A549 (cell line): ENCODE results near the gene LRRC4C. TPM values are rescaled to one million over a fixed set of nuclear protein-coding genes. Genes with fewer than 3 reads are reported as not detected.

Experiments
- ATAC-seq, 2 experiments: fragments of 200-7000 bp in 1 of 2; fragments of >200 bp in 1 of 2; cut with Nextera tagmentation in 1 of 2; cut with Tn5 transposase in 1 of 2; 3 replicates each; pipeline versions ENCODE4 v1.8.0 to v1.9.1; 2018 to 2020; ENCODE audit warnings: mild to moderate bottlenecking in 1 of 2, moderate library complexity in 1 of 2
- CTCF ChIA-PET: fragments of 300-600 bp; sonication (Branson Sonifier 250); formaldehyde crosslinking; extraction: SDS; loops from one replicate; lab custom pipeline; 2021; ENCODE audit warnings: antibody characterized with exemption, inconsistent platforms; lab: Yijun Ruan, JAX
- POLR2A ChIA-PET: fragments of 350-600 bp; formaldehyde crosslinking; extraction: SDS; loops from one replicate; lab custom pipeline; 2021; ENCODE audit warnings: antibody characterized with exemption, inconsistent platforms; lab: Yijun Ruan, JAX
- DNase-seq, 2 experiments: peaks; one replicate each; pipeline versions ENCODE4 v3.0.0 to v3.0.0-alpha.2; 2011 to 2016; ENCODE audit warnings: low read depth in 1 of 2, low spot score in 1 of 2
- FAIRE-seq: peaks from 2 replicates; lab custom pipeline; 2011; peaks lifted over from hg19 to GRCh38; lab: Jason Lieb, UNC
- H3K27ac ChIP-seq, 2 experiments: fragments of >200 bp; sonication (Bioruptor Twin); formaldehyde crosslinking; 3 replicates each; pipeline ENCODE4 v1.5.1; 2016 to 2017
- H3K4me1 ChIP-seq: fragments of >200 bp; sonication (Bioruptor Twin); formaldehyde crosslinking; 3 replicates; pipeline ENCODE4 v1.6.1; 2016
- H3K4me2 ChIP-seq: fragments of >200 bp; sonication (Bioruptor Twin); formaldehyde crosslinking; 3 replicates; pipeline ENCODE4 v1.6.1; 2016
- H3K4me3 ChIP-seq: fragments of >200 bp; sonication (Bioruptor Twin); formaldehyde crosslinking; 3 replicates; pipeline ENCODE4 v1.5.1; 2016
- H3K9me3 ChIP-seq: fragments of >200 bp; sonication (Bioruptor Twin); formaldehyde crosslinking; 3 replicates; pipeline ENCODE4 v1.6.1; 2016
- CHD2 ChIP-seq: fragments of 150-350 bp; IDR thresholded peaks from 2 replicates; pipeline ENCODE4 v1.6.1; 2014; ENCODE audit warnings: low read length; ENCODE audit not compliant: partially characterized antibody
- EHF ChIP-seq: fragments of 250-450 bp; sonication (Bioruptor Pico); IDR thresholded peaks from 2 replicates; pipeline ENCODE4 v1.5.0; 2020; ENCODE audit warnings: mild to moderate bottlenecking
- EHMT2 ChIP-seq: fragments of 200-600 bp; sonication (generic); IDR thresholded peaks from 2 replicates; pipeline ENCODE4 v1.6.1; 2016; ENCODE audit warnings: antibody characterized with exemption, low read depth, mild to moderate bottlenecking, moderate library complexity
- EP300 ChIP-seq, 2 experiments: fragments of >200 bp; sonication (Bioruptor Twin); formaldehyde crosslinking; IDR thresholded peaks; 2 replicates in 1 of 2; 3 replicates in 1 of 2; pipeline ENCODE4 v1.6.1; 2016 to 2017
- FOSB ChIP-seq: fragments of 250-450 bp; sonication (Bioruptor Pico); IDR thresholded peaks from 2 replicates; pipeline ENCODE4 v1.5.0; 2020; ENCODE audit warnings: mild to moderate bottlenecking, moderate library complexity
- HOXA7 ChIP-seq: fragments of 250-450 bp; sonication (Bioruptor Pico); IDR thresholded peaks from 2 replicates; pipeline ENCODE4 v1.5.0; 2020; ENCODE audit warnings: mild to moderate bottlenecking, moderate library complexity
- JUN ChIP-seq, 2 experiments: fragments of >200 bp; sonication (Bioruptor Twin); formaldehyde crosslinking; IDR thresholded peaks; 2 replicates in 1 of 2; 3 replicates in 1 of 2; pipeline ENCODE4 v1.6.1; 2016 to 2017
- KDM1A ChIP-seq: fragments of 200-600 bp; sonication (generic); IDR thresholded peaks from 2 replicates; pipeline ENCODE4 v1.6.1; 2016; ENCODE audit warnings: low read depth, mild to moderate bottlenecking
- MAFK ChIP-seq: fragments of 450-650 bp; IDR thresholded peaks from 2 replicates; pipeline ENCODE4 v1.6.1; 2014; ENCODE audit not compliant: partially characterized antibody
- NFE2L2 ChIP-seq: fragments of 150-350 bp; conservative IDR thresholded peaks from 2 replicates; pipeline ENCODE4 v1.6.1; 2014; ENCODE audit warnings: low read length
- NPAS2 ChIP-seq: fragments of 250-450 bp; sonication (Bioruptor Pico); IDR thresholded peaks from 2 replicates; pipeline ENCODE4 v1.8.0; 2022; ENCODE audit warnings: mild to moderate bottlenecking, moderate library complexity, borderline replicate concordance
- POLR2AphosphoS2 ChIP-seq: conservative IDR thresholded peaks from 2 replicates; pipeline ENCODE4 v1.6.1; 2012; ENCODE audit warnings: low read length, improper control_type of control experiment, inconsistent platforms
- RARB ChIP-seq: fragments of 250-450 bp; sonication (Bioruptor Pico); IDR thresholded peaks from 2 replicates; pipeline ENCODE4 v1.8.0; 2021; ENCODE audit warnings: mild to moderate bottlenecking, moderate library complexity
- WGBS: methylation state at CpG from one replicate; pipeline ENCODE4 v1.1.6; 2017; ENCODE audit errors: missing lambda C conversion rate; 5-methylcytosine and 5-hydroxymethylcytosine counted together
- polyA plus RNA-seq, 4 experiments: library from polyadenylated mRNA; depleted of rRNA in 3 of 4; stranded (reverse); fragments of >200 nt; fragmentation: RNase III in 1 of 4; extraction: RNeasy Plus Mini Kit Qiagen cat#74134 plus additional on column Dnase treatment in 1 of 4; gene quantifications; 2 replicates in 3 of 4; 3 replicates in 1 of 4; pipeline ENCODE4 v1.2.3, GENCODE V29; 2011 to 2017
- TF ChIP-seq, protein P1 (sequence below): fragments of 450-650 bp; IDR thresholded peaks from 2 replicates; pipeline ENCODE4 v1.6.1; 2014; ENCODE audit warnings: antibody characterized with exemption
- TF ChIP-seq, protein P2 (sequence below): fragments of 250-450 bp; sonication (Bioruptor Pico); IDR thresholded peaks from 2 replicates; pipeline ENCODE4 v1.5.0; 2020; ENCODE audit warnings: low read depth, mild to moderate bottlenecking, moderate library complexity
- TF ChIP-seq, protein P3 (sequence below): IDR thresholded peaks from 2 replicates; pipeline ENCODE4 v1.6.1; 2012
- TF ChIP-seq, protein P4 (sequence below): fragments of 250-450 bp; sonication (Bioruptor Pico); IDR thresholded peaks from 2 replicates; pipeline ENCODE4 v1.5.0; 2021; ENCODE audit warnings: mild to moderate bottlenecking, moderate library complexity, borderline replicate concordance
- TF ChIP-seq, protein P5 (sequence below): fragments of >200 bp; sonication (Bioruptor Twin); formaldehyde crosslinking; IDR thresholded peaks from 3 replicates; pipeline ENCODE4 v1.5.1; 2016
- TF ChIP-seq, protein P6 (sequence below): fragments of 200-600 bp; sonication (generic); IDR thresholded peaks from 2 replicates; pipeline ENCODE4 v1.6.1; 2016; ENCODE audit warnings: antibody characterized with exemption, mild to moderate bottlenecking, moderate library complexity

The LRRC4C gene
- polyA plus RNA-seq, 2 of the 4 experiments (the other 2 are of a cell fraction): not detected

DNA sequence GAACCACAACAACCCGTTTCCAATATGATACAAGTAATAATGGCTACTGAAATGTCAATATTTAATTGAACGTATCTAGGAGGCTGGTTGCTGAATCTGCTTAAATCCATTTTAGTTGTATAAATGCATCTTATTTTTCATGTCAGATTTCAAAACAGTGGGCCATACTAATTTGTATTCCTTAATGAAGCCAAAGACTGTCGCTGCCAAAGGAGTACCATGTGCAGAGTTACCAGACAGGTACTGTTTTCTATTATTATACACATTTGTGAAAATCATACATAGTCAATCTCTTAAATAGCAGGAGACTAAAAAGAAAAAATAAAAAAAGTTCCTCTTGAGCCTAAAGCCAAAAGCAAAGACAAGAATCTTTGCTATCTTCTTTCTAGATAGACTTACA, 632.3 kb downstream of the LRRC4C start:
- ChIA-PET POLR2A (no interaction called here), CTCF (no interaction called here)
- no peak for TF ChIP-seq EHF (CRISPR knock-in tag)
- Histone ChIP-seq H3K4me2 (no peak overlapping the region), H3K4me3 (no peak overlapping the region), H3K9me3 (no peaks in the 10 kb centered on the region), H3K27ac (no peak overlapping the region), H3K4me1 (no peaks in the 10 kb centered on the region)
- no peak for DNase-seq
- FAIRE-seq: no peak
- ATAC-seq: no peak
- WGBS: 5% methylated on average over 3 of the region's 3 CpGs

DNA sequence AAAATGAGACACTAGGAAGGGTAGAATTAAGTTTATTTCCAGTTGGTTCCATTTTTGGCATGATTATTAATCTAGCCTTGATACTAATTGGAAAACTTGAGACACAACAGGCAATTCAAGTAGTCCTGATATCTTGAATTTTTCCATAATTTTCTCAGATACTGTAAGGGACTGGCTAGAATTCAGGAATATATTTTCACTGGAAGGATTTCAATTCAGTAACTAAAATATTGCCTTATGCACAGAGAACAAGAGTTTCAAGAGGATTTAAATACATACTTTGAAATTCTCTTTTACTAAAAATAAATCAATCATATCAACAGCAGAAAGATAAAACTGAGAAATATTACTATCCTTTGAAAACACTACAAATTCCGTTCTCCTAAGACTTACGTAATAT, 632.9 kb downstream of the LRRC4C start:
- Histone ChIP-seq H3K9me3 (no peaks in the 10 kb centered on the region), H3K27ac (no peak overlapping the region), H3K4me2 (no peak overlapping the region)
- no peak for ATAC-seq
- CTCF ChIA-PET: no interaction called here
- TF ChIP-seq EP300 (IDR thresholded peaks at IDR 0.05) (no peak), HOXA7 (CRISPR knock-in tag) (no peak), CHD2 (no peak)
- TF ChIP-seq, all 56 proteins: peak for 0
- Histone ChIP-seq H3K4me3 (no peak overlapping the region), H3K4me1 (no peaks in the 10 kb centered on the region)
- WGBS: 55% methylated on average over 2 of the region's 2 CpGs
- no peak for DNase-seq
- POLR2A ChIA-PET: no interaction called here
- FAIRE-seq: no peak

DNA sequence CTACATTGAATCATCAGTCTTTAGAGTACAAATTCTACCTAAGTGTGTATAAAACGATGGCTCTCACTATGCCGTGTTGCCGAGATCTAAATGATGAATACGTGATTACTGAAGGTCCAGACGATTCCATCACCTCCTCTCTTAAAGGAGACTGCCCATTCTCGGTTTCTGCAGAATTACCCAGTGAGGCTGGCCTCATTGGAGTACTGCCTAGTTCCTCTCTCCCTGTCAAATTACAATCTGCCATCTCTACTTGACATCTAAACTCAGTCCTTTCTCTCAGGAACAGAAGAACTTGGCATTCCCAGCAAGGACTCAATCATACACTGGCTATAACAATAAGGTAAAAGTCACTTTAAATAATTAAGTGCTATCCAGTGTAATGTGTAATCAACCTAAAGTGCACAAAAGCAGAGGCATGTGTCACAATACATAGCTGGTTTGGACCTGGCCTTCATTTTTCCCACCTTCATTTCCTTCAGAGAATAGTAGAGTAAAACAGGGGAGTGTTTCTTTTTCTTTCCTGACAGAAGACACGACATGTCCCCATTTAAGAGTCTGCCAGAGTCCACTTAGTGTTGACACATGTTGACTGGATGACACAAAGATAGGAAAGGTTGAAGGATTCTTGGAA, 634.1 kb downstream of the LRRC4C start:
- FAIRE-seq (no peak), DNase-seq (no peak), ATAC-seq (no peak)
- POLR2A ChIA-PET: no interaction called here
- 4% methylated on average over 7 of the region's 7 CpGs for whole genome bisulfite sequencing
- no peak overlapping the region for H3K4me2 ChIP-seq
- no peak overlapping the region for H3K4me3 ChIP-seq
- H3K9me3 ChIP-seq: no peaks in the 10 kb centered on the region
- CTCF ChIA-PET: no interaction called here
- H3K4me1 ChIP-seq: no peaks in the 10 kb centered on the region
- no peak overlapping the region for H3K27ac ChIP-seq
- no peak for TF ChIP-seq NFE2L2
- no peak for TF ChIP-seq KDM1A
- TF ChIP-seq FOSB (CRISPR knock-in tag): no peak
- TF ChIP-seq, protein P1, sequence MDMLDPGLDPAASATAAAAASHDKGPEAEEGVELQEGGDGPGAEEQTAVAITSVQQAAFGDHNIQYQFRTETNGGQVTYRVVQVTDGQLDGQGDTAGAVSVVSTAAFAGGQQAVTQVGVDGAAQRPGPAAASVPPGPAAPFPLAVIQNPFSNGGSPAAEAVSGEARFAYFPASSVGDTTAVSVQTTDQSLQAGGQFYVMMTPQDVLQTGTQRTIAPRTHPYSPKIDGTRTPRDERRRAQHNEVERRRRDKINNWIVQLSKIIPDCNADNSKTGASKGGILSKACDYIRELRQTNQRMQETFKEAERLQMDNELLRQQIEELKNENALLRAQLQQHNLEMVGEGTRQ: no peak
- TF ChIP-seq NPAS2 (CRISPR knock-in tag): no peak
- TF ChIP-seq, protein P2, sequence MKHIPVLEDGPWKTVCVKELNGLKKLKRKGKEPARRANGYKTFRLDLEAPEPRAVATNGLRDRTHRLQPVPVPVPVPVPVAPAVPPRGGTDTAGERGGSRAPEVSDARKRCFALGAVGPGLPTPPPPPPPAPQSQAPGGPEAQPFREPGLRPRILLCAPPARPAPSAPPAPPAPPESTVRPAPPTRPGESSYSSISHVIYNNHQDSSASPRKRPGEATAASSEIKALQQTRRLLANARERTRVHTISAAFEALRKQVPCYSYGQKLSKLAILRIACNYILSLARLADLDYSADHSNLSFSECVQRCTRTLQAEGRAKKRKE (CRISPR knock-in tag): no peak
- TF ChIP-seq EHF (CRISPR knock-in tag): no peak
- no peak for TF ChIP-seq POLR2AphosphoS2
- no peak for TF ChIP-seq CHD2
- TF ChIP-seq JUN (IDR thresholded peaks at IDR 0.05): no peak

DNA sequence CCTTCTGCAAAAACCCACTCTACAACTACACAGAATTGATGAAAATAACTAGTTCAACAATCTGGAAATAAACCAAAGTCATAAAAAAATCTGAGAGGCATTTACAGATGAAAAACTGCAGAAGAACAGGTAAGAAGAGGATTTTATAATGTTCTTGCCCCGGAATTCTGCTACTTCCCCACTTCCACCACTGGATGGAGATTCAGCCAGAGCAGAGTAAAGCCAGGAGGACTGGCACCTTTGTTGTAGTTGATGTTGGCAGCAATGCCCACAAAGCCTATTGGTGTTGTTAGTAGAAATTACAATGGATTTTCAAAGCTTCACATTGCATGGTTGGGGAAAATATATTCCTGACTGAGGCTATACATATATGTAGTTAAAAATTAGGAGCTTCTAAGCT, 640.2 kb downstream of the LRRC4C start:
- ChIA-PET POLR2A (no interaction called here), CTCF (no interaction called here)
- no peak for FAIRE-seq
- Histone ChIP-seq H3K4me3 (no peak overlapping the region), H3K4me2 (no peak overlapping the region), H3K27ac (no peak overlapping the region), H3K4me1 (no peaks in the 10 kb centered on the region), H3K9me3 (no peaks in the 10 kb centered on the region)
- DNase-seq: no peak
- 0% methylated on average over 1 of the region's 1 CpG for WGBS
- no peak for ATAC-seq
- TF ChIP-seq, protein P3, sequence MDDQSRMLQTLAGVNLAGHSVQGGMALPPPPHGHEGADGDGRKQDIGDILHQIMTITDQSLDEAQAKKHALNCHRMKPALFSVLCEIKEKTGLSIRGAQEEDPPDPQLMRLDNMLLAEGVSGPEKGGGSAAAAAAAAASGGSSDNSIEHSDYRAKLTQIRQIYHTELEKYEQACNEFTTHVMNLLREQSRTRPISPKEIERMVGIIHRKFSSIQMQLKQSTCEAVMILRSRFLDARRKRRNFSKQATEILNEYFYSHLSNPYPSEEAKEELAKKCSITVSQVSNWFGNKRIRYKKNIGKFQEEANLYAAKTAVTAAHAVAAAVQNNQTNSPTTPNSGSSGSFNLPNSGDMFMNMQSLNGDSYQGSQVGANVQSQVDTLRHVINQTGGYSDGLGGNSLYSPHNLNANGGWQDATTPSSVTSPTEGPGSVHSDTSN: no peak
- TF ChIP-seq, protein P4, sequence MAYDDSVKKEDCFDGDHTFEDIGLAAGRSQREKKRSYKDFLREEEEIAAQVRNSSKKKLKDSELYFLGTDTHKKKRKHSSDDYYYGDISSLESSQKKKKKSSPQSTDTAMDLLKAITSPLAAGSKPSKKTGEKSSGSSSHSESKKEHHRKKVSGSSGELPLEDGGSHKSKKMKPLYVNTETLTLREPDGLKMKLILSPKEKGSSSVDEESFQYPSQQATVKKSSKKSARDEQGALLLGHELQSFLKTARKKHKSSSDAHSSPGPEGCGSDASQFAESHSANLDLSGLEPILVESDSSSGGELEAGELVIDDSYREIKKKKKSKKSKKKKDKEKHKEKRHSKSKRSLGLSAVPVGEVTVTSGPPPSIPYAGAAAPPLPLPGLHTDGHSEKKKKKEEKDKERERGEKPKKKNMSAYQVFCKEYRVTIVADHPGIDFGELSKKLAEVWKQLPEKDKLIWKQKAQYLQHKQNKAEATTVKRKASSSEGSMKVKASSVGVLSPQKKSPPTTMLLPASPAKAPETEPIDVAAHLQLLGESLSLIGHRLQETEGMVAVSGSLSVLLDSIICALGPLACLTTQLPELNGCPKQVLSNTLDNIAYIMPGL (CRISPR knock-in tag): no peak
- TF ChIP-seq, protein P5, sequence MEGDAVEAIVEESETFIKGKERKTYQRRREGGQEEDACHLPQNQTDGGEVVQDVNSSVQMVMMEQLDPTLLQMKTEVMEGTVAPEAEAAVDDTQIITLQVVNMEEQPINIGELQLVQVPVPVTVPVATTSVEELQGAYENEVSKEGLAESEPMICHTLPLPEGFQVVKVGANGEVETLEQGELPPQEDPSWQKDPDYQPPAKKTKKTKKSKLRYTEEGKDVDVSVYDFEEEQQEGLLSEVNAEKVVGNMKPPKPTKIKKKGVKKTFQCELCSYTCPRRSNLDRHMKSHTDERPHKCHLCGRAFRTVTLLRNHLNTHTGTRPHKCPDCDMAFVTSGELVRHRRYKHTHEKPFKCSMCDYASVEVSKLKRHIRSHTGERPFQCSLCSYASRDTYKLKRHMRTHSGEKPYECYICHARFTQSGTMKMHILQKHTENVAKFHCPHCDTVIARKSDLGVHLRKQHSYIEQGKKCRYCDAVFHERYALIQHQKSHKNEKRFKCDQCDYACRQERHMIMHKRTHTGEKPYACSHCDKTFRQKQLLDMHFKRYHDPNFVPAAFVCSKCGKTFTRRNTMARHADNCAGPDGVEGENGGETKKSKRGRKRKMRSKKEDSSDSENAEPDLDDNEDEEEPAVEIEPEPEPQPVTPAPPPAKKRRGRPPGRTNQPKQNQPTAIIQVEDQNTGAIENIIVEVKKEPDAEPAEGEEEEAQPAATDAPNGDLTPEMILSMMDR: no peak
- no peak for TF ChIP-seq EHMT2
- TF ChIP-seq, protein P6, sequence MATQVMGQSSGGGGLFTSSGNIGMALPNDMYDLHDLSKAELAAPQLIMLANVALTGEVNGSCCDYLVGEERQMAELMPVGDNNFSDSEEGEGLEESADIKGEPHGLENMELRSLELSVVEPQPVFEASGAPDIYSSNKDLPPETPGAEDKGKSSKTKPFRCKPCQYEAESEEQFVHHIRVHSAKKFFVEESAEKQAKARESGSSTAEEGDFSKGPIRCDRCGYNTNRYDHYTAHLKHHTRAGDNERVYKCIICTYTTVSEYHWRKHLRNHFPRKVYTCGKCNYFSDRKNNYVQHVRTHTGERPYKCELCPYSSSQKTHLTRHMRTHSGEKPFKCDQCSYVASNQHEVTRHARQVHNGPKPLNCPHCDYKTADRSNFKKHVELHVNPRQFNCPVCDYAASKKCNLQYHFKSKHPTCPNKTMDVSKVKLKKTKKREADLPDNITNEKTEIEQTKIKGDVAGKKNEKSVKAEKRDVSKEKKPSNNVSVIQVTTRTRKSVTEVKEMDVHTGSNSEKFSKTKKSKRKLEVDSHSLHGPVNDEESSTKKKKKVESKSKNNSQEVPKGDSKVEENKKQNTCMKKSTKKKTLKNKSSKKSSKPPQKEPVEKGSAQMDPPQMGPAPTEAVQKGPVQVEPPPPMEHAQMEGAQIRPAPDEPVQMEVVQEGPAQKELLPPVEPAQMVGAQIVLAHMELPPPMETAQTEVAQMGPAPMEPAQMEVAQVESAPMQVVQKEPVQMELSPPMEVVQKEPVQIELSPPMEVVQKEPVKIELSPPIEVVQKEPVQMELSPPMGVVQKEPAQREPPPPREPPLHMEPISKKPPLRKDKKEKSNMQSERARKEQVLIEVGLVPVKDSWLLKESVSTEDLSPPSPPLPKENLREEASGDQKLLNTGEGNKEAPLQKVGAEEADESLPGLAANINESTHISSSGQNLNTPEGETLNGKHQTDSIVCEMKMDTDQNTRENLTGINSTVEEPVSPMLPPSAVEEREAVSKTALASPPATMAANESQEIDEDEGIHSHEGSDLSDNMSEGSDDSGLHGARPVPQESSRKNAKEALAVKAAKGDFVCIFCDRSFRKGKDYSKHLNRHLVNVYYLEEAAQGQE: no peak
- TF ChIP-seq MAFK: no peak
- TF ChIP-seq RARB: no peak
- no peak for TF ChIP-seq HOXA7 (CRISPR knock-in tag)
